Measurements from ENCODE around the gene MSANTD1.

Gene MSANTD1

GRCh38 chr4:3305610-3306371 lies 56.8 kb downstream of the MSANTD1 start:
- no peak for TF ChIP-seq ZFX (IDR thresholded peaks at IDR 0.05)
- TF ChIP-seq, protein P1, sequence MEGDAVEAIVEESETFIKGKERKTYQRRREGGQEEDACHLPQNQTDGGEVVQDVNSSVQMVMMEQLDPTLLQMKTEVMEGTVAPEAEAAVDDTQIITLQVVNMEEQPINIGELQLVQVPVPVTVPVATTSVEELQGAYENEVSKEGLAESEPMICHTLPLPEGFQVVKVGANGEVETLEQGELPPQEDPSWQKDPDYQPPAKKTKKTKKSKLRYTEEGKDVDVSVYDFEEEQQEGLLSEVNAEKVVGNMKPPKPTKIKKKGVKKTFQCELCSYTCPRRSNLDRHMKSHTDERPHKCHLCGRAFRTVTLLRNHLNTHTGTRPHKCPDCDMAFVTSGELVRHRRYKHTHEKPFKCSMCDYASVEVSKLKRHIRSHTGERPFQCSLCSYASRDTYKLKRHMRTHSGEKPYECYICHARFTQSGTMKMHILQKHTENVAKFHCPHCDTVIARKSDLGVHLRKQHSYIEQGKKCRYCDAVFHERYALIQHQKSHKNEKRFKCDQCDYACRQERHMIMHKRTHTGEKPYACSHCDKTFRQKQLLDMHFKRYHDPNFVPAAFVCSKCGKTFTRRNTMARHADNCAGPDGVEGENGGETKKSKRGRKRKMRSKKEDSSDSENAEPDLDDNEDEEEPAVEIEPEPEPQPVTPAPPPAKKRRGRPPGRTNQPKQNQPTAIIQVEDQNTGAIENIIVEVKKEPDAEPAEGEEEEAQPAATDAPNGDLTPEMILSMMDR (conservative IDR thresholded peaks at IDR 0.05): no peak
- H3K27ac ChIP-seq: no peak overlapping the region

All from C4-2B (cell line).